Psoas muscle (tissue), 8 donors: ENCODE measurements around the gene C3orf70. TPM values are rescaled to one million over a fixed set of nuclear protein-coding genes. Genes with fewer than 3 reads are reported as not detected.

Experiments
- ATAC-seq, 4 donors: fragments of 200-7000 bp; cut with Tn5 transposase; one replicate each; pipeline ENCODE4 v1.9.1; 2020; ENCODE audit warnings: moderate library complexity in 3 of 4, mild to moderate bottlenecking in 2 of 4
- DNase-seq, 2 donors: peaks; one replicate each; pipeline ENCODE4 v3.0.0-alpha.2; 2020
- H3K27ac ChIP-seq: fragments of 200-600 bp; one replicate; pipeline ENCODE4 v1.8.0; 2022
- H3K27me3 ChIP-seq, 3 donors: fragments of 200-600 bp in 1 of 3; one replicate each; pipeline versions ENCODE4 v1.6.1 to v1.8.0; 2013 to 2022; ENCODE audit warnings: low read length in 2 of 3, mild to moderate bottlenecking in 2 of 3, moderate library complexity in 1 of 3; ENCODE audit not compliant: insufficient read depth in 3 of 3
- H3K36me3 ChIP-seq, 2 donors: fragments of 200-600 bp in 1 of 2; one replicate each; pipeline versions ENCODE4 v1.6.1 to v1.8.0; 2013 to 2022; ENCODE audit warnings: low read depth in 1 of 2, mild to moderate bottlenecking in 1 of 2, moderate library complexity in 1 of 2; ENCODE audit not compliant: insufficient read depth in 1 of 2
- H3K4me1 ChIP-seq: fragments of 200-600 bp; one replicate; pipeline ENCODE4 v1.8.0; 2022
- H3K4me3 ChIP-seq: fragments of 200-600 bp; one replicate; pipeline ENCODE4 v1.8.0; 2022; ENCODE audit warnings: mild to moderate bottlenecking
- H3K9me3 ChIP-seq: fragments of 200-600 bp; one replicate; pipeline ENCODE4 v1.8.0; 2022
- WGBS, 3 donors: extraction: QIAGEN DNeasy Blood & Tissue Kit; methylation state at CpG; one replicate each; pipeline versions ENCODE4 v1.1.6 to v1.1.7; 2013; 5-methylcytosine and 5-hydroxymethylcytosine counted together
- intact Hi-C, 2 donors: fragments of 100-400 bp; cut with DNase I; formaldehyde crosslinking; loops; one replicate each; pipeline versions ENCODE4 v1.11.0 to v1.14.2; 2022
- polyA plus RNA-seq, 3 donors: library from polyadenylated mRNA; stranded (reverse); fragments of 200-250 nt; gene quantifications; one replicate each; pipeline ENCODE4 v1.2.3, GENCODE V29; 2013
- total RNA-seq, 4 donors: library from RNA; stranded (reverse); fragmentation: NEBNext Ultra II Directional in 2 of 4; extraction: Animal tissue kit (Norgen Biotek cat#: 25700) in 2 of 4; gene quantifications; one replicate each; pipeline versions ENCODE4 v1.2.1 to v1.2.4, GENCODE V29; 2021 to 2023
- TF ChIP-seq, protein P1 (sequence below): fragments of 200-600 bp; IDR thresholded peaks from one replicate; pipeline ENCODE4 v1.8.0; 2022; ENCODE audit warnings: antibody characterized with exemption
- donor health status: healthy with polysubstance abuse.
- donor health status: DM: no; HTN: no; CAD: no; lungs with moderate emphysema.
- donor health status: Bipolar disorder and iron deficiency.
- donor health status: healthy.
- donor health status: DM: yes; HTN: yes; CAD: no.
- donor health status: DM: no; HTN: no; CAD: no.
- donor health status: DM: no; HTN: no; CAD: no.
- donor health status: DM: yes; HTN: yes; CAD: no.

Gene C3orf70
- total and polyA plus RNA-seq, 7 donors, result 0.13 to 0.97 (median 0.42) TPM

GRCh38 chr3:185087419-185087818 lies 65.4 kb downstream of the C3orf70 start:
- no peak for ATAC-seq
- intact Hi-C loops, result no loop called here
- H3K36me3 ChIP-seq, result no peaks in the 10 kb centered on the region
- H3K4me3 ChIP-seq, result no peak overlapping the region
- no peak for DNase-seq
- H3K27ac ChIP-seq, result no peak overlapping the region
- no peaks in the 10 kb centered on the region for H3K9me3 ChIP-seq
- TF ChIP-seq, protein P1, sequence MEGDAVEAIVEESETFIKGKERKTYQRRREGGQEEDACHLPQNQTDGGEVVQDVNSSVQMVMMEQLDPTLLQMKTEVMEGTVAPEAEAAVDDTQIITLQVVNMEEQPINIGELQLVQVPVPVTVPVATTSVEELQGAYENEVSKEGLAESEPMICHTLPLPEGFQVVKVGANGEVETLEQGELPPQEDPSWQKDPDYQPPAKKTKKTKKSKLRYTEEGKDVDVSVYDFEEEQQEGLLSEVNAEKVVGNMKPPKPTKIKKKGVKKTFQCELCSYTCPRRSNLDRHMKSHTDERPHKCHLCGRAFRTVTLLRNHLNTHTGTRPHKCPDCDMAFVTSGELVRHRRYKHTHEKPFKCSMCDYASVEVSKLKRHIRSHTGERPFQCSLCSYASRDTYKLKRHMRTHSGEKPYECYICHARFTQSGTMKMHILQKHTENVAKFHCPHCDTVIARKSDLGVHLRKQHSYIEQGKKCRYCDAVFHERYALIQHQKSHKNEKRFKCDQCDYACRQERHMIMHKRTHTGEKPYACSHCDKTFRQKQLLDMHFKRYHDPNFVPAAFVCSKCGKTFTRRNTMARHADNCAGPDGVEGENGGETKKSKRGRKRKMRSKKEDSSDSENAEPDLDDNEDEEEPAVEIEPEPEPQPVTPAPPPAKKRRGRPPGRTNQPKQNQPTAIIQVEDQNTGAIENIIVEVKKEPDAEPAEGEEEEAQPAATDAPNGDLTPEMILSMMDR, result no peak
- H3K4me1 ChIP-seq, result no peaks in the 10 kb centered on the region
- H3K27me3 ChIP-seq, result no peaks in the 10 kb centered on the region
- 85 to 86% (median 85%) methylated on average over 3 of the region's 3 CpGs for WGBS, 3 donors

GRCh38 chr3:185084901-185085300 lies 68.0 kb downstream of the C3orf70 start:
- WGBS, 3 donors, result 69 to 72% (median 70%) methylated on average over 5 of the region's 5 CpGs
- Histone ChIP-seq H3K36me3 (no peaks in the 10 kb centered on the region), H3K27ac (no peak overlapping the region), H3K27me3 (no peaks in the 10 kb centered on the region), H3K4me3 (no peak overlapping the region), H3K9me3 (no peaks in the 10 kb centered on the region), H3K4me1 (no peaks in the 10 kb centered on the region)
- no peak for DNase-seq
- no peak for ATAC-seq
- intact Hi-C loops, result no loop called here
- TF ChIP-seq, protein P1, result no peak

GRCh38 chr3:185084402-185084801 lies 68.5 kb downstream of the C3orf70 start:
- Histone ChIP-seq H3K9me3 (no peaks in the 10 kb centered on the region), H3K27ac (no peak overlapping the region), H3K36me3 (no peaks in the 10 kb centered on the region), H3K4me3 (no peak overlapping the region), H3K4me1 (no peaks in the 10 kb centered on the region), H3K27me3 (no peaks in the 10 kb centered on the region)
- TF ChIP-seq, protein P1, result no peak
- intact Hi-C loops, result no loop called here
- no peak for DNase-seq
- no peak for ATAC-seq
- WGBS, 3 donors, result 83 to 89% (median 88%) methylated on average over 5 of the region's 5 CpGs

DNA sequence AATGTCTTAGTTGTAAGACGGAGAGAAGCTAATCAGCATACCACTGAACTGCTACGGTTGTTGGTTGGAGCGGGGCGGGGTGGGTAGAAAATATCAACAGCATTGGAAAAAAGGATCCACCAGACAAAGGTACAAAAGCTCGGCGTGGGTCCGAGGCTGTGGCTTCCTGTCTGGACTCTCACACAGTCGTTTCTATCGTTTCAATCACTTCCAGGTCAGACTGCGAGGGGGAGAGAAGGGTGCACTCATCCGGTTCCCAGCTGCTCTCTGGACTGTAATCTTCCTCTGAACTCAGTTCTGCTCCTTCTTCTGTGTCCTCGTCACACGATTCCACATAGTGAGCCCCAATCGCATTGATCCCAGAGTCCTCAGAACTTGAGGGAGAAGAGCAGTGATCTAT lies 70.0 kb downstream of the C3orf70 start:
- no peaks in the 10 kb centered on the region for H3K4me1 ChIP-seq
- H3K27ac ChIP-seq, result no peak overlapping the region
- no peaks in the 10 kb centered on the region for H3K27me3 ChIP-seq
- H3K9me3 ChIP-seq, result no peaks in the 10 kb centered on the region
- H3K36me3 ChIP-seq, result no peaks in the 10 kb centered on the region
- no peak for ATAC-seq
- intact Hi-C loops, result no loop called here
- DNase-seq, result no peak
- WGBS, 3 donors, result 84 to 86% (median 84%) methylated on average over 14 of the region's 14 CpGs
- no peak overlapping the region for H3K4me3 ChIP-seq
- TF ChIP-seq, protein P1, result no peak

DNA sequence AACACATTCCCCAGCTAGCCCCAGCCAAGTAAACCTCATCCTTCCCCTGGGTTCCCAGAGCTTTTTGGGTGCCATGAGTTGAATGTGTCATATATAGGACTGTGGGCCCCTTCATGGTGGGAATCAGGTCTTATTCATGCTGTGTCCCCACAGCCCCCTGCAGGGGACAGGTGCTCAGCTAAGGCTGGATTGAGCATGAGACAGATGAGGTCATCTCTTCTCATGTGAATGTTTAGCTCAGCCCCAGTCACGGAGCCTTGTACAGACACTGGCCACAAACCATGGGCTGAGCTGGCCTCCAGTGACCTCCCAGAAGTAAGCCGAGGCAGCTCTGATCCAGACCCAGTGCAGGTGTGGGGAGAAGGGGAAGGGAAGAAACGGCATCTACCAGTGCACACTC lies 70.7 kb downstream of the C3orf70 start:
- TF ChIP-seq, protein P1, result no peak
- Histone ChIP-seq H3K36me3 (no peaks in the 10 kb centered on the region), H3K4me1 (no peaks in the 10 kb centered on the region), H3K9me3 (no peaks in the 10 kb centered on the region), H3K27me3 (peaks cover 0 to 2% (median 0%) of the 10 kb centered on the region in 3 donors), H3K4me3 (no peak overlapping the region), H3K27ac (no peak overlapping the region)
- WGBS, 3 donors, result 61 to 64% (median 64%) methylated on average over 3 of the region's 3 CpGs
- ATAC-seq (no peak), DNase-seq (no peak)
- intact Hi-C loops, result no loop called here
